GM18508 (cell line): Measurements from ENCODE around the gene DDR2.
"Not testable (repeated sequence)": the region's sequence is repeated elsewhere in the genome, so short reads cannot be mapped to it uniquely, and the experiment has no call there.

Experiments used
- ATAC-seq: cut with Tn5 transposase; IDR thresholded peaks from one replicate; pipeline ENCODE4 v1.9.1; 2021; ENCODE audit warnings: moderate number of reproducible peaks; ENCODE audit not compliant: insufficient read depth, unreplicated experiment

The DDR2 gene

GRCh38 chr1:162632217-162632666 is at the start of gene DDR2:
Gene DDR2, plus strand, starts transcription at chr1:162632464. Its CDS starts 86,600 bp downstream, at chr1:162719064.
- ATAC-seq, result no peak

GRCh38 chr1:162582901-162583300 is 49.4 kb upstream of the DDR2 start:
- not testable (repeated sequence) for ATAC-seq

DNA sequence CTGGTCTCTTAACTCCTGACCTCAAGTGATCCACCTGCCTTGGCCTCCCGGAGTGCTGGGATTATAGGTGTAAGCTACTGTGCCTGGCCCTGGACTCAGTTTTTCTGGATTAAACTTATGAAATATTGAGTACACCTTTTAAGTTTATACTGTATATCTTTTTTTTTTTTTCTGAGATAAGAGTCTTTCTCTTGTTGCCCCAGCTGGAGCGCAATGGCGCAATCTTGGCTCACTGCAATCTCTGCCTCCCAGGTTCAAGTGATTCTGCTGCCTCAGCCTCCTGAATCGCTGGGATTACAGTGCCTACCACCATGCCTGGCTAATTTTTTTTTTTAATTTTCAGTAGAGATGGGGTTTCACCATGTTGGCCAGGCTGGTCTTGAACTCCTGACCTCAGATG is 47.2 kb upstream of the DDR2 start:
- ATAC-seq, result not testable (repeated sequence)

DNA sequence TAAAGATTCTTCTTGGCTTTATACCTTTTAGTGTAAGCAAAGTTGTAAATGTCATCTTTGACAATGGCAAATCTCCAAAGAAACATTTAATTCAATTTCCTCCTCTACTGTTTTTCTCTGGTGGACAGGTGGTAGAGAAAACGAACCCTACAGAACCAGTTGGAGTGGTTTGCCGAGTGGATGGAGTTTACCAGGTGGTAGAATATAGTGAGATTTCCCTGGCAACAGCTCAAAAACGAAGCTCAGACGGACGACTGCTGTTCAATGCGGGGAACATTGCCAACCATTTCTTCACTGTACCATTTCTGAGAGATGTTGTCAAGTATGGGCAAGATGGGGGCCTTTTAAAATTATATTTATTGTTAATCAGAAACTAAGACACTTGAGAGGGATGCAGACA is 44.9 kb upstream of the DDR2 start:
- ATAC-seq, result no peak

GRCh38 chr1:162587761-162588260 is 44.5 kb upstream of the DDR2 start:
- no peak for ATAC-seq

GRCh38 chr1:162590101-162590500 is 42.2 kb upstream of the DDR2 start:
- no peak for ATAC-seq

GRCh38 chr1:162590686-162591085 is 41.6 kb upstream of the DDR2 start:
- ATAC-seq, result no peak

DNA sequence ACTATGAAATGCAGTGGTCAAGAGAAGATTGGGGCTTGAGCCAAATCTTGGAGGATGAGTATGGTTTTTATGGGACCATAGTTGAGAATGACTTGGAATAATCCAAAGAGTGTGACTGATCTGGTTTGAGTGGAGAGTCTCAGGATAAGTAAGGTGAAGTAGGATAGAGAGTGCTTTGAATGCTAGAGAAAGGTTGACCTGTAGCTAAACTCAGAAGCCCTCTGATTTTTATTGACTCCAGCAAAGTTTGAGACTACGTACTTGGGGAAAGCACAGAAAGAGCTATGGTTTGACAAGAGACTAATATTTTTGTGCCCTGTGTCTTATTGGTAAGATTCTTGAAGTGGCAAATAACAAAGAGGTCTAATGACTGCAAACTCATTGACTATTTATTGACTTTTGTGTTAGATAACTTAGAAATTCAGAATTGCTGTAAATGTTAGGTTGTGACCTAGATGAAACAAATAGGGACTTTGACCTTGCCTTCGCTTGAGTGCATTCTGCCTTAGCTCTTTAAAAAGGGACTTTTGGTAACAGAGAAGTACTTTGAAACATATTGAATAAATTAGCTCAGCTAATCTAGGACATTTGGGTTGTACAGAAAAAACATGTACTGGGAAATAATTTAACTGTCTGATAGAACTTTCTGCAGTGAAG is 35.6 kb upstream of the DDR2 start:
- ATAC-seq, result no peak

- no peak for ATAC-seq
These were observed 32.8 kb upstream of the DDR2 start for GRCh38 chr1:162599451-162599850.

DNA sequence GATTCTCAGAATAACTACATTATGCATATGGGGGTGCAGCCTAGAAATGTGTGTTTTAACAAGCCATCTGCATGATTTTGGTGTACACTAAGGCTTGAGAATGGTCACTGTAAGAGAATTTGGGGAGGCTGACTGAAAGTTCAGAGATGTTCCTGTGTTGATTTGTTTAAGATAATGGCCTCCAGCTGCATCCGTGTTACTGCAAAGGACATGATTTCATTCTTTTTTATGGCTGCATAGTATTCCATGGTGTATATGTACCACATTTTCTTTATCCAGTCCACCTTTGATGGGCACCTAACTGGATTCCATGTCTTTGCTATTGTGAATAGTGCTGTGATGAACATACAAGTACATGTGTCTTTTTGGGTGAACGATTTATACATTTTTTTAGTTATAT is 29.1 kb upstream of the DDR2 start:
- ATAC-seq, result not testable (repeated sequence)

DNA sequence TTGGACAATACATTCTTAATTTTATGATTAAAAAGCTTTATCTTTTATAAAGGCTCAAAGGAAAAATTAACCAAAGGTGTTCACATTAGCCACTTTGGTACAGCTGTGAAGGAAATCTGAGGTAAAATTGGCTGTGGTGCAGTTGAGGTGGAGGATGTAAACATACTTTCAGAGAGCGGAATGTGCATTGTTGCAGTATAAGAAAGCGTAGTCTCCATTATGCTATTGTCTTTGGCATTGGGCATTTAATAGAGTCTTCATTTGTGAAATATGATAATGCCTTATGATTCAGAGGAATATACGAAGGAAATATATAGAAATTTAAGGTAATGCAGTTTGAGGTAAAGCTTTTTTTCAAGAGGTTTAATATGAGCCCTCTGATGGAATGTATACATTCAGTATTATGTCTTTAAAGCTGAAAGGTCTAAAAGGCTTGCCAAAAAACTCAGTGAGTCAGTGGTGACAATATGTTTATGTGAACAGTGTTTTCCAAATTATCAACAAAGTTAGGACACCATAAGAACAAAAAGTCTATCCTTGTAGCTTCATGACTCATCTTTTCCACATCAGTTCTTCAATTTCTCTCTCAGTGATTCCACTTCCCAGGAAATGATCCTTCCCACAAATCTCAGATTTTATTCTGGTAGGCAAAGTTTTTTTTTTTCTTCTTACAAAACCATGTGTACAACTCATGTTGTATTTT is 26.9 kb upstream of the DDR2 start:
- no peak for ATAC-seq

DNA sequence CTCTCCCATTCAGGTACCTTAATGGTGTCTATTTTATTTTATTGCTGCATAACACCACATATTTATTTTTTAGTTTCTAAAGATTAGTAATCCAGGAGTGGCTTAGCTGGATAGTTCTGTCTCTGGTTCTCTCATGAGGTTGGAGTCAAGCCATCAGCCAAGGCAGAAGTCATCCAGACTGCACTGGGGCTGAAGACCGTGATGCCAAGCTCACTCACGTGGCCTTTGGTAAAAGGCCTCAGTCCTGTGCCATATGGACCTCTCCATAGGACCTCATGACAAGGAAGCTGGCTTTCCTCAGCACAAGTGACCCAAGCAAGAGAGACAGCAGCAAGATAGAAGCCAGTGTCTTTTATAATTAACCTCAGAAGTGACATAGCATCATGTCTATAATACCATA is 23.0 kb upstream of the DDR2 start:
- ATAC-seq, result no peak

GRCh38 chr1:162612606-162613400 is 19.5 kb upstream of the DDR2 start:
- no peak for ATAC-seq

DNA sequence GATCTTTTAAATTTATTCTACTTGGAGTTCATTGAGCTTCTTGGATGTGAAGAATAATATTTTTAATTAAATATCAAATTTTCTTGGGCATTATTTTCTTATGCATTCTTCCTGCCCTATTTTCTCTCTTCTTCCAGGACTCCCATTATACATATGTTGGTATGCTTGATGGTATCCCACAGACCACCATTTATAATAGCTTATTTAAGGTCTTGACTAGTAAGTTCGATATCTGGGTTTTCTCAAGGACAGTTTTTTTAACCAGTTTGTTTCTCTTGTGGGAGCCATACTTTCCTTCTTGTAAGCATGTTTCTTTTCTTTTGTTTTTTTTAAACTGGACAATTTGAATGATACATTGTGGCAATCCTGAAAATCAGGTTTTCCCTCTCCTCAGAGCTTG is 15.4 kb upstream of the DDR2 start:
- no peak for ATAC-seq

GRCh38 chr1:162617513-162617912 is 14.8 kb upstream of the DDR2 start:
- ATAC-seq, result no peak

- no peak for ATAC-seq
These were observed 13.2 kb upstream of the DDR2 start for GRCh38 chr1:162619076-162619475.

GRCh38 chr1:162621256-162621655 is 11.0 kb upstream of the DDR2 start:
- ATAC-seq, result no peak

- no peak for ATAC-seq
These were observed 6.6 kb upstream of the DDR2 start for GRCh38 chr1:162625679-162626078.

GRCh38 chr1:162626094-162626493 is 6.2 kb upstream of the DDR2 start:
- ATAC-seq, result no peak

- no peak for ATAC-seq
These were observed 5.5 kb upstream of the DDR2 start for GRCh38 chr1:162626761-162627160.
